Breast epithelium (tissue), 4 donors: ENCODE measurements around the gene FAM200C. TPM values are rescaled to one million over a fixed set of nuclear protein-coding genes. Genes with fewer than 3 reads are reported as not detected.

Source experiments
- DNase-seq, 2 donors: peaks; one replicate each; pipeline ENCODE4 v3.0.0-alpha.2; 2019; ENCODE audit warnings: low spot score in 2 of 2
- H3K27ac ChIP-seq, 2 donors: fragments of 200-600 bp; sonication (generic) in 1 of 2; one replicate each; pipeline ENCODE4 v1.5.1; 2016 to 2019; ENCODE audit warnings: mild to moderate bottlenecking in 1 of 2
- H3K27me3 ChIP-seq, 2 donors: fragments of 200-600 bp; sonication (generic) in 1 of 2; one replicate each; pipeline versions ENCODE4 v1.5.1 to v1.6.0; 2017 to 2019; ENCODE audit warnings: control low read depth in 1 of 2, mild to moderate bottlenecking in 1 of 2
- H3K36me3 ChIP-seq: fragments of 200-600 bp; one replicate; pipeline ENCODE4 v1.5.1; 2019
- H3K4me1 ChIP-seq, 2 donors: fragments of 200-600 bp; sonication (generic); one replicate each; pipeline ENCODE4 v1.5.1; 2016 to 2019; ENCODE audit warnings: control low read depth in 1 of 2
- H3K4me3 ChIP-seq, 3 donors: fragments of 200-600 bp; sonication (generic); 1 replicate in 2 of 3; 2 replicates in 1 of 3; pipeline ENCODE4 v1.5.1; 2016 to 2019; ENCODE audit warnings: mild to moderate bottlenecking in 3 of 3, moderate library complexity in 2 of 3
- H3K9me3 ChIP-seq, 2 donors: fragments of 200-600 bp; sonication (generic) in 1 of 2; one replicate each; pipeline ENCODE4 v1.5.1; 2016 to 2019; ENCODE audit warnings: control low read depth in 1 of 2
- CTCF ChIP-seq, 3 donors: fragments of 450-650 bp; IDR thresholded peaks; one replicate each; pipeline ENCODE4 v1.5.1; 2016 to 2017; ENCODE audit warnings: antibody characterized with exemption in 3 of 3, mild to moderate bottlenecking in 3 of 3, moderate library complexity in 3 of 3
- POLR2A ChIP-seq: fragments of 450-650 bp; IDR thresholded peaks from one replicate; pipeline ENCODE4 v1.6.1; 2016; ENCODE audit warnings: antibody characterized with exemption, mild to moderate bottlenecking, moderate library complexity
- POLR2AphosphoS5 ChIP-seq, 3 donors: sonication (generic); formaldehyde crosslinking; IDR thresholded peaks; one replicate each; pipeline ENCODE4 v1.6.1; 2017; ENCODE audit warnings: antibody characterized with exemption in 3 of 3
- intact Hi-C: fragments of 100-400 bp; cut with DNase I; formaldehyde crosslinking; loops from one replicate; pipeline ENCODE4 v1.15.1; 2023; ENCODE audit warnings: low total_unique reads
- total RNA-seq, 3 donors: library from RNA; depleted of rRNA; stranded (reverse); fragments of >200 nt; gene quantifications; one replicate each; pipeline ENCODE4 v1.1.0, GENCODE V29; 2016

FAM200C gene
- total RNA-seq, 3 donors from 2014 or later, result 2.7 to 5.6 (median 5.6) TPM

- DNase-seq, result no peak
- H3K4me1 ChIP-seq, result no peaks in the 10 kb centered on the region
- H3K27ac ChIP-seq, result peak overlapping the region; percentile 38 to 48
- H3K36me3 ChIP-seq, result no peaks in the 10 kb centered on the region
- TF ChIP-seq CTCF (IDR thresholded peaks at IDR 0.05), result no peak
- TF ChIP-seq POLR2A, result no peak
- TF ChIP-seq POLR2AphosphoS5 (IDR thresholded peaks at IDR 0.05), result no peak
- no peaks in the 10 kb centered on the region for H3K27me3 ChIP-seq
- H3K9me3 ChIP-seq, result no peaks in the 10 kb centered on the region
- intact Hi-C loops, result no loop called here
- H3K4me3 ChIP-seq, result no peak overlapping the region
Observed at GRCh38 chr5:160357861-160358411, 41.9 kb downstream of the FAM200C start.

- DNase-seq, result no peak
- Histone ChIP-seq H3K27ac (no peak overlapping the region), H3K27me3 (no peaks in the 10 kb centered on the region), H3K9me3 (no peaks in the 10 kb centered on the region), H3K4me1 (no peaks in the 10 kb centered on the region), H3K36me3 (no peaks in the 10 kb centered on the region), H3K4me3 (no peak overlapping the region)
- intact Hi-C loops, result no loop called here
- TF ChIP-seq CTCF (IDR thresholded peaks at IDR 0.05) (no peak), POLR2A (no peak), POLR2AphosphoS5 (IDR thresholded peaks at IDR 0.05) (no peak)
Observed at GRCh38 chr5:160357394-160357793, 42.5 kb downstream of the FAM200C start.

- Histone ChIP-seq H3K36me3 (no peaks in the 10 kb centered on the region), H3K4me1 (no peaks in the 10 kb centered on the region), H3K27ac (no peak overlapping the region), H3K27me3 (no peaks in the 10 kb centered on the region), H3K9me3 (no peaks in the 10 kb centered on the region), H3K4me3 (no peak overlapping the region)
- no peak for DNase-seq
- TF ChIP-seq POLR2AphosphoS5 (IDR thresholded peaks at IDR 0.05), result no peak
- no peak for TF ChIP-seq CTCF (IDR thresholded peaks at IDR 0.05)
- no peak for TF ChIP-seq POLR2A
- intact Hi-C loops, result no loop called here
Observed at GRCh38 chr5:160356550-160357347, 43.1 kb downstream of the FAM200C start.

- no peak for DNase-seq
- Histone ChIP-seq H3K4me3 (no peak overlapping the region), H3K9me3 (no peaks in the 10 kb centered on the region), H3K27ac (no peak overlapping the region), H3K36me3 (no peaks in the 10 kb centered on the region), H3K4me1 (no peaks in the 10 kb centered on the region), H3K27me3 (no peaks in the 10 kb centered on the region)
- intact Hi-C loops, result no loop called here
- TF ChIP-seq POLR2AphosphoS5 (IDR thresholded peaks at IDR 0.05) (no peak), POLR2A (no peak), CTCF (IDR thresholded peaks at IDR 0.05) (no peak)
Observed at GRCh38 chr5:160354666-160355065, 45.2 kb downstream of the FAM200C start.

- TF ChIP-seq CTCF (IDR thresholded peaks at IDR 0.05), result no peak
- TF ChIP-seq POLR2AphosphoS5 (IDR thresholded peaks at IDR 0.05), result no peak
- no peak for TF ChIP-seq POLR2A
- Histone ChIP-seq H3K36me3 (no peaks in the 10 kb centered on the region), H3K27ac (no peak overlapping the region), H3K4me3 (no peak overlapping the region), H3K4me1 (no peaks in the 10 kb centered on the region), H3K9me3 (no peaks in the 10 kb centered on the region), H3K27me3 (no peaks in the 10 kb centered on the region)
- DNase-seq, result no peak
- intact Hi-C loops, result no loop called here
Observed at GRCh38 chr5:160353379-160353778, 46.5 kb downstream of the FAM200C start.
